ENCODE data around the gene SPEN. TPM values are rescaled to one million over a fixed set of nuclear protein-coding genes. Genes with fewer than 3 reads are reported as not detected.

The SPEN gene
- total and polyA plus RNA-seq, 2 experiments from 2014 or later: 24.3 to 25.9 TPM

GRCh38 chr1:15858672-15859372 lies 11.3 kb downstream of the SPEN start:
- Histone ChIP-seq H3K4me1 (ENCODE audit: insufficient read depth) (no peaks in the 10 kb centered on the region), H3K4me2 (no peak overlapping the region), H3K27ac (no peak overlapping the region), H3K4me3 (no peak overlapping the region), H3K9me2 (replicated peaks; ENCODE audit: insufficient read depth) (no peaks in the 10 kb centered on the region), H3K27me3 (no peaks in the 10 kb centered on the region), H2AFZ (no peak overlapping the region), H3K79me2 (peaks cover 97% of the 10 kb centered on the region), H3K9me3 (ENCODE audit: low read depth) (no peaks in the 10 kb centered on the region), H4K20me1 (ENCODE audit: insufficient read depth, poor library complexity, severe bottlenecking) (peaks cover 67% of the 10 kb centered on the region), H3K36me3 (replicated peaks; ENCODE audit: insufficient read depth, low read depth) (no peaks in the 10 kb centered on the region)
- 95% methylated on average over 8 of the region's 8 CpGs for WGBS (ENCODE audit: low lambda C conversion rate, missing lambda C conversion rate)
- DNase-seq (ENCODE audit: low spot score): no peak
- TF ChIP-seq CTCF (IDR thresholded peaks at IDR 0.05; ENCODE audit: poor library complexity) (no peak), EZH2 (IDR thresholded peaks at IDR 0.05; ENCODE audit: borderline replicate concordance) (no peak), EZH2phosphoT487 (IDR thresholded peaks at IDR 0.05; ENCODE audit: low read depth, severe bottlenecking, unreplicated experiment) (no peak)

- no peaks in the 10 kb centered on the region for H3K9me2 ChIP-seq (replicated peaks; ENCODE audit: insufficient read depth)
- H3K4me3 ChIP-seq: no peak overlapping the region
- H4K20me1 ChIP-seq (ENCODE audit: insufficient read depth, poor library complexity, severe bottlenecking): peaks cover 61% of the 10 kb centered on the region
- DNase-seq (ENCODE audit: low spot score): no peak
- H3K36me3 ChIP-seq (replicated peaks; ENCODE audit: insufficient read depth, low read depth): no peaks in the 10 kb centered on the region
- no peak for TF ChIP-seq EZH2 (IDR thresholded peaks at IDR 0.05; ENCODE audit: borderline replicate concordance)
- no peak for TF ChIP-seq CTCF (IDR thresholded peaks at IDR 0.05; ENCODE audit: poor library complexity)
- no peak for TF ChIP-seq EZH2phosphoT487 (IDR thresholded peaks at IDR 0.05; ENCODE audit: low read depth, severe bottlenecking, unreplicated experiment)
- H3K4me1 ChIP-seq (ENCODE audit: insufficient read depth): no peaks in the 10 kb centered on the region
- no peaks in the 10 kb centered on the region for H3K9me3 ChIP-seq (ENCODE audit: low read depth)
- H3K79me2 ChIP-seq: peaks cover 97% of the 10 kb centered on the region
- 98% methylated on average over 2 of the region's 2 CpGs for WGBS (ENCODE audit: low lambda C conversion rate, missing lambda C conversion rate)
- H3K27me3 ChIP-seq: no peaks in the 10 kb centered on the region
- H2AFZ ChIP-seq: no peak overlapping the region
- no peak overlapping the region for H3K4me2 ChIP-seq
- no peak overlapping the region for H3K27ac ChIP-seq
These were observed 15.8 kb downstream of the SPEN start for GRCh38 chr1:15863156-15863901.

- 96% methylated on average over 3 of the region's 3 CpGs for WGBS (ENCODE audit: low lambda C conversion rate, missing lambda C conversion rate)
- Histone ChIP-seq H3K4me1 (ENCODE audit: insufficient read depth) (no peaks in the 10 kb centered on the region), H3K4me2 (no peak overlapping the region), H2AFZ (no peak overlapping the region), H3K27me3 (no peaks in the 10 kb centered on the region), H3K9me2 (replicated peaks; ENCODE audit: insufficient read depth) (no peaks in the 10 kb centered on the region), H3K9me3 (ENCODE audit: low read depth) (no peaks in the 10 kb centered on the region), H3K4me3 (no peak overlapping the region), H3K36me3 (replicated peaks; ENCODE audit: insufficient read depth, low read depth) (no peaks in the 10 kb centered on the region), H3K79me2 (peaks cover 99% of the 10 kb centered on the region), H4K20me1 (ENCODE audit: insufficient read depth, poor library complexity, severe bottlenecking) (peaks cover 75% of the 10 kb centered on the region), H3K27ac (no peak overlapping the region)
- TF ChIP-seq EZH2phosphoT487 (IDR thresholded peaks at IDR 0.05; ENCODE audit: low read depth, severe bottlenecking, unreplicated experiment) (no peak), EZH2 (IDR thresholded peaks at IDR 0.05; ENCODE audit: borderline replicate concordance) (no peak), CTCF (IDR thresholded peaks at IDR 0.05; ENCODE audit: poor library complexity) (no peak)
- no peak for DNase-seq (ENCODE audit: low spot score)
These were observed 19.3 kb downstream of the SPEN start for GRCh38 chr1:15866721-15867201.
